ENCODE measurements around the gene NR5A1. TPM values are rescaled to one million over a fixed set of nuclear protein-coding genes. Genes with fewer than 3 reads are reported as not detected.

NR5A1 gene
- total RNA-seq, 4 donors from 2014 or later = 0.40 TPM; not detected in 3

DNA sequence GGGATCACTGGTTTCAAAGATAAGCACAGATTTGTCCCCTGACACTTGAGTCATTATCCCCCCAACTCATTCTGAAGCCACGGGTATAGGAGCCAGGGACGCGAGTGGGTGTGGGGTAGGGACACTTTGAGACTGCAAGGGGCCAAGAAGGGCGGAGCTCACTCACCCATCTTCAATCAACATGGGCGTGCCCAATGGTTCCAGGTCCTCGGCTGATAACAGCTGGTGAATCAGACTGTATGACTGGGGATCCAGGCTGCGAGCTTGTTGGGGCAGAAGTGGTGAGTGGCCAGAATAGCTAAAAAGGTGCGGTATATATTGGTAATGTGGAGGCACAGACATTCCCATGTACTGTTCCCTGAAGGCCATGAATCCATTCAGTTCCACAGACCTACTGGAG, 30.7 kb upstream of the NR5A1 start:
- Histone ChIP-seq H3K27me3 (no peaks in the 10 kb centered on the region), H3K9me3 (no peaks in the 10 kb centered on the region), H3K36me3 (peaks cover 11 to 13% of the 10 kb centered on the region in 2 donors), H3K4me1 (no peaks in the 10 kb centered on the region), H3K4me3 (replicated peaks in 1 of 3) (no peak overlapping the region), H3K27ac (no peak overlapping the region)
- no peak for DNase-seq
- intact Hi-C loops (cut with DNase I) = no loop called here
- 95% methylated on average over 8 of the region's 8 CpGs for WGBS, 2 donors
- TF ChIP-seq POLR2A (IDR thresholded peaks at IDR 0.05) = no peak

GRCh38 chr9:124535846-124536245, 28.6 kb upstream of the NR5A1 start:
- H3K27ac ChIP-seq = no peak overlapping the region
- 82 to 83% methylated on average over 10 of the region's 10 CpGs for WGBS, 2 donors

DNA sequence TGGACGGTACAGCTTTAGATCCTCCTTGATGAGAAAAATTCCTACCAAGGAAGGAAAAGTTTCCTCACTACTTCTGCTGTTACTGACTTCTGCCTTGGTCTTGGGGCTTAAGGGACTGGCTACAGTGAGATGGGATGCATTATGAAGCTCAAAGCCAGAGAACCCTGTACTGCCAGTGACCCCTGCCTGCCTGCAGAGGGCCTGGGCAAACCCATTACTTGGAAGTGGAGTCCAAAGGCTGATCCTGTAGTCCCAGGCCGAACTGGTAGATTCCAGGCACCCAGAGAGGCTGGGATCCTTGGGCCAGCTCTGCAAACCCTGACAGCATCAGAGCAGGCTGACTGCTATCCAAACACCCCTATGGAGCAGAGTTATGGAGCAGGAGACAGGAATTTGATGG, 25.7 kb upstream of the NR5A1 start:
- intact Hi-C loops (cut with DNase I) = no loop called here
- no peak overlapping the region for H3K27ac ChIP-seq
- no peaks in the 10 kb centered on the region for H3K27me3 ChIP-seq
- WGBS, 2 donors = 82 to 88% methylated on average over 2 of the region's 2 CpGs
- no peak overlapping the region for H3K4me3 ChIP-seq (replicated peaks in 1 of 3)
- no peak for DNase-seq
- peaks cover 6 to 8% of the 10 kb centered on the region in 2 donors for H3K36me3 ChIP-seq
- no peaks in the 10 kb centered on the region for H3K4me1 ChIP-seq
- no peak for TF ChIP-seq POLR2A (IDR thresholded peaks at IDR 0.05)
- TF ChIP-seq, protein P1, sequence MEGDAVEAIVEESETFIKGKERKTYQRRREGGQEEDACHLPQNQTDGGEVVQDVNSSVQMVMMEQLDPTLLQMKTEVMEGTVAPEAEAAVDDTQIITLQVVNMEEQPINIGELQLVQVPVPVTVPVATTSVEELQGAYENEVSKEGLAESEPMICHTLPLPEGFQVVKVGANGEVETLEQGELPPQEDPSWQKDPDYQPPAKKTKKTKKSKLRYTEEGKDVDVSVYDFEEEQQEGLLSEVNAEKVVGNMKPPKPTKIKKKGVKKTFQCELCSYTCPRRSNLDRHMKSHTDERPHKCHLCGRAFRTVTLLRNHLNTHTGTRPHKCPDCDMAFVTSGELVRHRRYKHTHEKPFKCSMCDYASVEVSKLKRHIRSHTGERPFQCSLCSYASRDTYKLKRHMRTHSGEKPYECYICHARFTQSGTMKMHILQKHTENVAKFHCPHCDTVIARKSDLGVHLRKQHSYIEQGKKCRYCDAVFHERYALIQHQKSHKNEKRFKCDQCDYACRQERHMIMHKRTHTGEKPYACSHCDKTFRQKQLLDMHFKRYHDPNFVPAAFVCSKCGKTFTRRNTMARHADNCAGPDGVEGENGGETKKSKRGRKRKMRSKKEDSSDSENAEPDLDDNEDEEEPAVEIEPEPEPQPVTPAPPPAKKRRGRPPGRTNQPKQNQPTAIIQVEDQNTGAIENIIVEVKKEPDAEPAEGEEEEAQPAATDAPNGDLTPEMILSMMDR (IDR thresholded peaks at IDR 0.05) = no peak
- H3K9me3 ChIP-seq = no peaks in the 10 kb centered on the region

More at GRCh38 chr9:124535846-124536245, 28.6 kb upstream of the NR5A1 start:
- intact Hi-C loops (cut with DNase I) = no loop called here
- TF ChIP-seq, protein P1 (IDR thresholded peaks at IDR 0.05) = no peak
- TF ChIP-seq POLR2A (IDR thresholded peaks at IDR 0.05) = no peak
- H3K27me3 ChIP-seq = no peaks in the 10 kb centered on the region
- no peak for DNase-seq
- no peak overlapping the region for H3K4me3 ChIP-seq (replicated peaks in 1 of 3)
- H3K36me3 ChIP-seq = peaks cover 11 to 13% of the 10 kb centered on the region in 2 donors
- no peaks in the 10 kb centered on the region for H3K9me3 ChIP-seq
- H3K4me1 ChIP-seq = no peaks in the 10 kb centered on the region

DNA sequence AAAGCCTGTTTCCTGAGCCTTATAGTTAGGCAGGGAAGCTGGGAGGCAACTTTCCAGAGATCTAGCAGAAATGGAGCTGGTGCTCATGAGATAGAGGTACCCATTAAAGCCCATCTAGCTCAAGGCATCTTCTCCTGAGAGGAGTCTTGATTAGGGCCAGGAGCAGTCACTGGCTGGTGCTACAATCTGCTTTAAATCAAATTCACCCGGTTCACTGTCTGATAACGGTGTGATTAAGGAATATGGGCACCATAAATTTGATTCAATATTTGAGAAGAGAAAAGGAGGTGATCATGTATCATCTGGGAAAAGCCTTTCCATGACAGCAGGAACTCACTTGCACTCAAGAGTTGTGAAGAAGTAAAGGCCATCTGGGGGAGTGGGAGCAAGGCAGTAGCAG, 23.9 kb upstream of the NR5A1 start:
- intact Hi-C loops (cut with DNase I) = no loop called here
- Histone ChIP-seq H3K9me3 (no peaks in the 10 kb centered on the region), H3K27me3 (no peaks in the 10 kb centered on the region), H3K4me3 (replicated peaks in 1 of 3) (no peak overlapping the region), H3K36me3 (peaks cover 5 to 6% of the 10 kb centered on the region in 2 donors), H3K27ac (no peak overlapping the region), H3K4me1 (no peaks in the 10 kb centered on the region)
- no peak for TF ChIP-seq POLR2A (IDR thresholded peaks at IDR 0.05)
- TF ChIP-seq, protein P1 (IDR thresholded peaks at IDR 0.05) = no peak
- DNase-seq = no peak
- WGBS, 2 donors = 98 to 100% methylated on average over 2 of the region's 2 CpGs

- no peak overlapping the region for H3K4me3 ChIP-seq (replicated peaks in 1 of 3)
- no peaks in the 10 kb centered on the region for H3K27me3 ChIP-seq
- no peaks in the 10 kb centered on the region for H3K9me3 ChIP-seq
- no peak overlapping the region for H3K27ac ChIP-seq
- no peak for DNase-seq
- WGBS, 2 donors = 64 to 77% methylated on average over 4 of the region's 4 CpGs
- H3K36me3 ChIP-seq = peaks cover 0 to 5% of the 10 kb centered on the region in 2 donors
- H3K4me1 ChIP-seq = no peaks in the 10 kb centered on the region
- TF ChIP-seq POLR2A (IDR thresholded peaks at IDR 0.05) = no peak
- TF ChIP-seq, protein P1 (IDR thresholded peaks at IDR 0.05) = no peak
- intact Hi-C loops (cut with DNase I) = no loop called here
Measured at GRCh38 chr9:124530246-124530645, 23.0 kb upstream of the NR5A1 start.

GRCh38 chr9:124527781-124528180, 20.6 kb upstream of the NR5A1 start:
- no peaks in the 10 kb centered on the region for H3K27me3 ChIP-seq
- intact Hi-C loops (cut with DNase I) = no loop called here
- no peaks in the 10 kb centered on the region for H3K9me3 ChIP-seq
- no peak for DNase-seq
- H3K4me1 ChIP-seq = no peaks in the 10 kb centered on the region
- peaks cover 0 to 5% of the 10 kb centered on the region in 2 donors for H3K36me3 ChIP-seq
- H3K27ac ChIP-seq = no peak overlapping the region
- WGBS, 2 donors = 88 to 92% methylated on average over 3 of the region's 3 CpGs
- no peak overlapping the region for H3K4me3 ChIP-seq (replicated peaks in 1 of 3)
- TF ChIP-seq, protein P1 (IDR thresholded peaks at IDR 0.05) = no peak
- TF ChIP-seq POLR2A (IDR thresholded peaks at IDR 0.05) = no peak

All from thyroid gland (tissue), 4 donors.